Kidney (tissue), 14 donors: ENCODE data around the gene MLLT1. TPM values are rescaled to one million over a fixed set of nuclear protein-coding genes. Genes with fewer than 3 reads are reported as not detected.

Experiments
- DNase-seq, 5 donors: peaks; one replicate each; pipeline ENCODE4 v3.0.0-alpha.2; 2013 to 2020
- FAIRE-seq: peaks from 2 replicates; lab custom pipeline; 2012; peaks lifted over from hg19 to GRCh38; lab: Jason Lieb, UNC
- H3K27ac ChIP-seq, 2 donors: one replicate each; pipeline ENCODE4 v1.7.0; 2013; ENCODE audit warnings: low read depth in 2 of 2, low read length in 2 of 2, inconsistent platforms in 1 of 2
- H3K27me3 ChIP-seq: one replicate; pipeline ENCODE4 v1.7.1; 2013; ENCODE audit warnings: low read length, inconsistent platforms; ENCODE audit not compliant: control insufficient read depth, insufficient read depth
- H3K36me3 ChIP-seq, 3 donors: one replicate each; pipeline versions ENCODE4 v1.7.0 to v1.7.1; 2013; ENCODE audit warnings: low read length in 3 of 3, control low read depth in 1 of 3, inconsistent platforms in 1 of 3; ENCODE audit not compliant: insufficient read depth in 3 of 3, control insufficient read depth in 2 of 3
- H3K4me1 ChIP-seq, 3 donors: one replicate each; pipeline versions ENCODE4 v1.7.0 to v1.7.1; 2013; ENCODE audit warnings: low read length in 3 of 3, inconsistent platforms in 1 of 3, low read depth in 1 of 3; ENCODE audit not compliant: control insufficient read depth in 2 of 3, insufficient read depth in 2 of 3
- H3K4me3 ChIP-seq, 3 donors: one replicate each; pipeline versions ENCODE4 v1.7.0 to v1.8.1; 2013; ENCODE audit warnings: low read length in 3 of 3, control low read depth in 1 of 3, inconsistent platforms in 1 of 3
- H3K9ac ChIP-seq, 3 donors: one replicate each; pipeline versions ENCODE4 v1.7.0 to v1.7.1; 2013; ENCODE audit warnings: low read length in 3 of 3, control low read depth in 1 of 3, inconsistent platforms in 1 of 3
- H3K9me3 ChIP-seq, 3 donors: one replicate each; pipeline versions ENCODE4 v1.7.0 to v1.7.1; 2013; ENCODE audit warnings: low read length in 3 of 3, control low read depth in 1 of 3, inconsistent platforms in 1 of 3; ENCODE audit not compliant: control insufficient read depth in 2 of 3, insufficient read depth in 1 of 3
- CTCF ChIP-seq: IDR thresholded peaks from 3 replicates; pipeline ENCODE4 v1.5.1; 2012; ENCODE audit warnings: mild to moderate bottlenecking, moderate library complexity, borderline replicate concordance; ENCODE audit not compliant: insufficient read depth; ENCODE audit errors: extremely low read depth
- intact Hi-C: fragments of 100-400 bp; cut with DNase I; formaldehyde crosslinking; loops from one replicate; pipeline ENCODE4 v1.11.1; 2022
- polyA plus RNA-seq: library from polyadenylated mRNA; stranded (reverse); fragments of 350-450 nt; fragmentation: Illumina TruSeq; extraction: RNeasy Lipid Tissue Mini Kit (QIAGEN cat#74804); gene quantifications from one replicate; pipeline ENCODE4 v1.2.3, GENCODE V29; 2014; ENCODE audit warnings: low read depth, low replicate concordance; ENCODE audit not compliant: insufficient read depth
- total RNA-seq: library from RNA; stranded (reverse); fragmentation: NEBNext Ultra II Directional; extraction: Animal tissue kit (Norgen Biotek cat#: 25700); gene quantifications from one replicate; pipeline ENCODE4 v1.2.1, GENCODE V29; 2021
- donor health status: control.
- donor health status: control.
- donor health status: control.
- donor health status: control.
- donor health status: control.
- donor health status: DM: yes; HTN: yes; CAD: no.
- donor health status: Normal renal cell carcinoma (clear cell type).

Gene MLLT1
- total and polyA plus RNA-seq, 2 donors from 2014 or later = 32.0 to 53.2 TPM

GRCh38 chr19:6271251-6271650 is 8.5 kb downstream of the MLLT1 start:
- Histone ChIP-seq H3K9ac (peak overlapping the region in 1 of 3 donors; percentile 22), H3K4me1 (peaks cover 2 to 51% (median 46%) of the 10 kb centered on the region in 3 donors), H3K4me3 (peak overlapping the region in 1 of 3 donors; percentile 38), H3K27ac (peak overlapping the region; percentile 3 to 18), H3K36me3 (peaks cover 0 to 10% (median 7%) of the 10 kb centered on the region in 3 donors), H3K27me3 (no peaks in the 10 kb centered on the region), H3K9me3 (no peaks in the 10 kb centered on the region)
- intact Hi-C loops = no loop called here
- no peak for TF ChIP-seq CTCF
- DNase-seq (peak; percentile 34 to 65 (median 36)), FAIRE-seq (no peak)

- Histone ChIP-seq H3K9ac (no peak overlapping the region), H3K27ac (peak overlapping the region; percentile 3 to 18), H3K9me3 (no peaks in the 10 kb centered on the region), H3K36me3 (peaks cover 0 to 10% (median 7%) of the 10 kb centered on the region in 3 donors), H3K4me3 (peak overlapping the region in 1 of 3 donors; percentile 38), H3K4me1 (peaks cover 2 to 47% (median 46%) of the 10 kb centered on the region in 3 donors), H3K27me3 (no peaks in the 10 kb centered on the region)
- FAIRE-seq = no peak
- no peak for TF ChIP-seq CTCF
- intact Hi-C loops = no loop called here
- DNase-seq = no peak
Measured at GRCh38 chr19:6270822-6271221, 9.0 kb downstream of the MLLT1 start.

DNA sequence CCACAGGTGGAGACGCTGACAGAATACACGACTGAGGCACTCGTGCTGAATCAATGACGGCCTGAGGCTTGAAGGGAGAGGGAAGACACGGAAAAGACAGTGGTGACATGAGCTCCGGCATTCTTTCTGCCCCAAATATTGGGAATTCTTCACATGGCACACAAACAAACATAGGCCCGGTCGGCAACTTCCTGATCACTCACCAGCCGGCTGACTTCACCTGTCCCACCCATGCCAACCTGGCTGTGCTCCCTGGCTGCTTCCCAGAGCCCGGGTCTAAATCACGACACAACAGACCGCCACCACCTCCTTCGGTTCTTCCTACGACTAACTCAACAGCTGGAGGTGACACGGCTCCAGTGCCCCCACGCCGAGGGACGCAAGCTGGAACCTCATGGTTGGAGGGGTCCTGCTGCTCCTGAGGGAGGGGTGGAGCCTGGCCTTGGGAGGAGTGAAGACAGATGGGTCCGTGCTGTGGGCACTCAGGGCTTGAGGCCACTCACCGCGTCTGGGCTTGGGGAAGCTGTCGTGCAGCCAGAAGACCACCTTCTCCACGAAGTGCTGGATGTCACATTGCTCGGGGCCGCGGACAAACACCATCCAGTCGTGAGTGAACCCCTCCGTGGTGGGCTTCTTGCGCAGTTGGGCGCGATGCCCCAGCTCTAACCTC is 9.6 kb downstream of the MLLT1 start:
- H3K4me3 ChIP-seq = no peak overlapping the region
- TF ChIP-seq CTCF = no peak
- no peak overlapping the region for H3K27ac ChIP-seq
- no peaks in the 10 kb centered on the region for H3K27me3 ChIP-seq
- no peaks in the 10 kb centered on the region for H3K9me3 ChIP-seq
- peaks cover 0 to 10% (median 7%) of the 10 kb centered on the region in 3 donors for H3K36me3 ChIP-seq
- DNase-seq (peak in 1 of 5 donors; percentile 70), FAIRE-seq (no peak)
- H3K9ac ChIP-seq = no peak overlapping the region
- peaks cover 2 to 41% (median 41%) of the 10 kb centered on the region in 3 donors for H3K4me1 ChIP-seq
- intact Hi-C loops = no loop called here
